Measurements from ENCODE around the gene ZNF341.
A peak's percentile ranks its signal among the peaks of the same experiment; 100 is the strongest.
"Not testable (repeated sequence)": the region's sequence is repeated elsewhere in the genome, so short reads cannot be mapped to it uniquely, and the experiment has no call there.

Gene ZNF341

DNA sequence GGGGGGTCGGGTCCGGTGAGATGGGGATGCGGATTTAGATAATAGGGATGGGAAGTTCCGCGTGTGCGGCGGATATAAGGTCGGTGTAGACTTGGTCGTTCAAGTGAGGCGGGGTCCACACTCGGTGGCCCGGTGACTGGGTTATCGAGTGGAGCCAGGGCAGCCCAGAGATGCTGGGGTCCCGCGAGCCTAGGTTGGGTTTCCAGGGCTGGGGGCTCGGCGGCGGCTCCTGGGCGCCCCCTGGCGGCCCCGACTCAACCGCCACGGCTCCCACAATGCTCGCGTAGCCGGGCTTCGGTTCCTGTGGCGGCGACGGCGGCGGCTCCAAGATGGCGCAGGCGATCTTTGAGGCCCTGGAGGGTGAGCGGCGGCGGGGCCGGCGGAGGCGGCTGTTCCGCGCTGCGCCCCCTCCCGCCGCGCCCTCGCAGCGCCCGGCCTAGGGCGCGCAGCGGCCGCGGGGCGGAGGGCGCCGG lies at the start of gene ZNF341:
Gene ZNF341, plus strand, starts transcription at position 304 of the 473 bp plus-strand sequence. Its CDS starts 26 bp downstream, at position 330.
- DNase-seq = peak; percentile 86 to 94

DNA sequence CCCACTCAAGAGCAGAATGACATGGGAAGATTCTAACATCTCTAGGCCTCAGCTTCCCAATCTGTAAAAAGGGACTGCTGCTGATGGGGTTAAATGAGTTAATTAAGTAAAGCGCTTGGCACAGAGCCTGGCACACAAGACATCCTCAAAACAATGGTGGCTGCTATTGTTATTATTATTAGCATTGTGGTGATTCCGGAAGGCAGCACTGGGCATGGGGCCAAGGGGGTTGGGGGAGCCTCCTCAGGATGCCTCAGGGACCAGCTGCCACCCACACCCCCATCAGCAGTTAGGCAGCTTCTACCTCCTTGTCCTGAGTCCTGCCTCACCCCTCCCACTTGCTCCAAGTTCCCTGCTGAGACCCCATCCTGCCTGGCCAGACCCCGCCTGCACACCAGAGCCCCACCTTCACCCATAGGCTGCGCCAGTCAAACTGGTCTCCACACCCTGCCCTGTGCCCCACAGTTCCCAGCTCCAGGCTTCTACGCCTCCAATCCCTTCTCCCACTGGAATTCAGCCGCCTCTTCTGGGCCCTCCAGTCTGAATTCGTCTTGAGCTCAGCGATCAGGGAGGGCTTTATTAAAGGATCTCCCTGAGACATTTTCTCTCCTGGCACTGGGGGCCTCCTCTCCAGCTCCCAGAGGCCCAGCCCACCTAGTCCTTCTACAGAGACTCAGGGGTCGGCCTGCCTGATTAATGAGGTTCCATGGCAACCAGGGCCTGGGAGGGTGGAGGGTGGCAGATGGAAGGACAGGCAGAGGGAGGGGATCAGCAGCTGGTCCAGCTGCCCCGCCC lies 47.1 kb upstream of the ZNF341 start:
- peak; percentile 92 to 98 for DNase-seq

GRCh38 chr20:33685328-33686099 lies 46.3 kb upstream of the ZNF341 start:
- DNase-seq = peak in 1 of 2 experiments; percentile 99

DNA sequence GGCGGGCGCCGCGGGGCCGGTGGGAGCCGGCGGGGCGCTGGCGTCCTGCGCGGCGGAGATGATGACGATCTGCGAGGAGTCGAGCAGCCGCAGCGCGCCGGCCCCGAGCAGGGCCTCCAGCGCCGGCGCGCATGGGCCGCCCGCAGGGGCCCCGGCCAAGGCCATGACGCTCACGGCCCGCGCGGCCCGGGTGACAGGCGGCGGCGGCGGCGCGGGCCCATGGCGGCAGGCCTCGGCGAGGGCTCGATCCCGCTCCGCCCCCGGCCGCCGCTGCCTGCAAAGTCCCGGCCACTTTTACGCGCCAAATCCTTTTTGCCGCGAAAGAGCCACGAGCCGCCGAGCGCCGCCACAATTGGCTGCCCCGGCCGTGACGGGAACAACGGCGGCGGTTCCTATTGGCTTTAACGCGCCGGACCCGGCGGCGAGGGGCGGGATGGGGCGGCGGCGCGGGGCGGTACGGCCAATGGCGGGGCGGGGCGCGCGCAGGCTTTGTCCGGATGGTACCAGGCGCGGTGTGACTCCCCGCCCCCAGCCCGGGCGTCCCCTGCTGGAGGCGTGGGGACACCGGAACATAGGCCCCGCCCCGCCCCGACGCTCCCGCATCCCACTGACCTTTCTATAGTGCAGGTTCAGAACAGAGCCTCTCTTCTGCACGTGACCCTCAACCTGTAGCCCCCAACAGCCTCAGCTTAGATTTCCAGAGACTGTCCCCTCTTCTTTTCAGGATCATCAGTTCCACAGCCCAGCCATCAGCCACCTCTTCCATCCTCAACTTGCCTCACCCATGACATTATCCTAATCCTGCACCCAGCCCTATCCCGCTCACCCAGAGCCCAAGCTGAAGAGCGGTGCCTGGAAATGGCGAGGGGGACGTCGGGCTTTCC lies 45.5 kb upstream of the ZNF341 start, which contains the start of gene E2F1:
Gene E2F1, minus strand, starts transcription at position 286 of the 884 bp plus-strand sequence. Its CDS starts 121 bp downstream, at position 165.
- peak; percentile 96 to 97 for DNase-seq

DNA sequence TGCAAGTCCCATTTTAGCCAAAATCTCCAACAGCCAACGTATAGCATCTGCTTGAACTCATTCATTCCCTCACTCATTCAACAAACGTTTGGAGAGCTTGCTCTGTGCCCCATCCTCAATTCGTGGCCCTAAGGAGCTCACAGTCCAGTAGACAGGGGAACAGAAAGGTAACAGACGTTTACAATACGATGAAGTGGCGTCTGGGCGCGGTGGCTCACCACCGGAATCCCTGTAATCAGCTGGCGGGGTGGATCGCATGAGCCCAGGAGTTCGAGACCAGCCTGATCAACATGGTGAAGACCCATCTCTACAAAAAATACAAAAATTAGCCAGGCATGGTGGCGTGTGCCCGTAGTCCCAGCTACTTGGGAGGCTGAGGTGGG lies 44.8 kb upstream of the ZNF341 start:
- DNase-seq = no peak

DNA sequence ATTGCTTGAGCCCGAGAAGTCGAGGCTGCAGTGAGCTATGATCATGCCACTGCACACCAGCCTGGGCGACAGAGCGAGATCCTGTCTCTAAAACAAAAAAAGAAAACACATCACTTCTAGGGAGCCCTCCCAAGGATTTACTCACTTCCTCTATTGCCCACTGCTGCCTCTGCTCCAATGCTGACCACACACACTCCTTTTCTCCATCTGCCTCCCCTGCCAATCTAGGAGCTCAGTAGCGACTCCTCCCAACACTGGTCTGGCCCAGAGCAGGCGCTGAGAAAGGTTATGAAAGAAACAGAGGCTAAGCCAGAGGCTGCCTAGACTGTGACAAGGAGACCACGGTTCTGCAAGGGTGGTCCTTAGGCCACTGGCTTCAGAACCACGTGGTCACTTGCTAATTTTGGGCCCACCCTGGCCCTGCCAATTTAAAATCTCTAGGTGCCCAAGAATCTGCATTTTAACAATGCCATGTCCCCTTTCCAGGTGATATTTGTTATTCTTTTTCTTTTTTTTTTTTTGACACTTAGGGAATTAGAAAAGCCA lies 44.4 kb upstream of the ZNF341 start:
- no peak for DNase-seq

DNA sequence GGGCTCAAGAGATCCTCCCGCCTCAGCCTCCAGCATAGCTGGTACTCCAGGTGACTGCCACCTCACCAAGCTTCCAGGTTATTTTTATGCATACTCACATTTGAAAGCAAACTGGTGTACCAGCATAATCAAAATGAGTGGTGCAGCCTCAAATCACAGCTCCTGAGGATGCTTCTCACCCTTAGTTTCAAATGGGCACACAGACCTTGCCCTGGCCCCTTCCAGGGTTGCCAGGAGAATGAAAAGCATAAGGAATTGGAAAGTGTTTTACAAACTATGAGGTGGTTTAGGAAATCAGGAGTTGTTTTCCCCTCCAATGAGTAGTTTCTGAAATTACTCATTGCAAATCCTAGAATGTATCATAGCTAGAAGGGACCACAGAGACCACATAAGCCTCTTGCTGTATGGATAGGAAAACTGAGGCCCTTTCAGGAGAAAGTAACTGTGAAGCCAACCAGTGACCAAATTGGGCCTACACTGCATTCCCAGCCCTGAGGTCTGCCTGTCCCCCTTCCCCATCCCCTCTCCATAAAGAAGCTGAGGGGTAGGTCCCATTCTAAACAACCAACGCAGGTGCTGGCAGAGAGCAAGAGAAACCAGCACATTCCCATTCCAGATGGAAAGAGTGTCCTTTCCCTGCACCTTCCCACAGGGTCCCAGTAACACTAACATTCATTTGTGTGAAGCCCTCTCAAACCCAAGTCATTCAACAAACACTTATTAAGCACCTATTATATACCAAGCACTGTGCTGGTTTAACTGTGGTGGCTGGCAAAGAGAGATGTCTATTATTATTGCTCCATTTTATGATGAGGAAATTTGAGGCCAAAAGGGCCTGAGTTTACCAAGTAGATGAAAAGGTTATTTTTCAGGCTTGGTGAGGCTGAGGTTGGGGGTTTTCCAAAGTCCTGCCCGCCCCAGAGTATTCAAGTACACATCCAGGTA lies 43.5 kb upstream of the ZNF341 start:
- DNase-seq = no peak

GRCh38 chr20:33688938-33689424 lies 42.8 kb upstream of the ZNF341 start:
- no peak for DNase-seq

GRCh38 chr20:33689493-33689892 lies 42.3 kb upstream of the ZNF341 start:
- DNase-seq = no peak

DNA sequence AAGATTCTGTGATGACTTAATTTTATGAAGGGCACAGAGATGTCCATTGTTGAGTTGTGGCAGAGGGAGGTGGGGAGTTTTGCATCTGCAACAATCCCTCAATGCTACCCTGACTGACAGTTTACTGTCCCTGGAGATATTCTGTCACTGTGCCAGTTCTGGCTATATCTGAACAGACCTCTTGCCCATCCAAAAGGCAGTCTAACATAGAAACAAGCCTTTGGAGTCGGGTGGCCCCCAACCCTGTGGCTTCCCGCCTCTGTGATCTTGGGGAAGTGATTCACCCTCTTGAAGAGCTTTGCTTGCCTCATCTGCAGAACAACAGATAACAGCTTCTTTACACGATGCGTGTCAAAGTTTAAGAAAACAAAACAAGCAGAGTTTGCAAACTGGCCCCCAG lies 41.8 kb upstream of the ZNF341 start:
- DNase-seq = no peak

DNA sequence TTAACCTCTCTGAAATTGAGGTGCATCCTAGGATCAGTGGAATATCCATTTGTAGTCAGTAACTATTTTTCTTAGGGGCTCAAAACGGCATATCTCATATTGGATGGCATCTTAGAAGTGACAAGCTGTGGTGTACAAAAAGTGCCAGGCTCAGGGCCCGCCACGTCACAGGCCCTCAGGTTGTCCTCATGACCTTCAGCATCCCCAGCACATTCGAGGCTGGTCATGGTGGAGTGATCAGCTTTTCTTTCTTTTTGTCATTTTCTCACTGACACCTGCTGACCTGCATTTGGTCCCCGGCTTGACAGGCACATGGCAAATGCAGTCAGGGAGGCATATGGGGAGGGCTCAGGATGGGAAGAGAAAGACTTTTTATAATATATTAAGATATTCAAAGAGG lies 38.5 kb upstream of the ZNF341 start:
- no peak for DNase-seq

DNA sequence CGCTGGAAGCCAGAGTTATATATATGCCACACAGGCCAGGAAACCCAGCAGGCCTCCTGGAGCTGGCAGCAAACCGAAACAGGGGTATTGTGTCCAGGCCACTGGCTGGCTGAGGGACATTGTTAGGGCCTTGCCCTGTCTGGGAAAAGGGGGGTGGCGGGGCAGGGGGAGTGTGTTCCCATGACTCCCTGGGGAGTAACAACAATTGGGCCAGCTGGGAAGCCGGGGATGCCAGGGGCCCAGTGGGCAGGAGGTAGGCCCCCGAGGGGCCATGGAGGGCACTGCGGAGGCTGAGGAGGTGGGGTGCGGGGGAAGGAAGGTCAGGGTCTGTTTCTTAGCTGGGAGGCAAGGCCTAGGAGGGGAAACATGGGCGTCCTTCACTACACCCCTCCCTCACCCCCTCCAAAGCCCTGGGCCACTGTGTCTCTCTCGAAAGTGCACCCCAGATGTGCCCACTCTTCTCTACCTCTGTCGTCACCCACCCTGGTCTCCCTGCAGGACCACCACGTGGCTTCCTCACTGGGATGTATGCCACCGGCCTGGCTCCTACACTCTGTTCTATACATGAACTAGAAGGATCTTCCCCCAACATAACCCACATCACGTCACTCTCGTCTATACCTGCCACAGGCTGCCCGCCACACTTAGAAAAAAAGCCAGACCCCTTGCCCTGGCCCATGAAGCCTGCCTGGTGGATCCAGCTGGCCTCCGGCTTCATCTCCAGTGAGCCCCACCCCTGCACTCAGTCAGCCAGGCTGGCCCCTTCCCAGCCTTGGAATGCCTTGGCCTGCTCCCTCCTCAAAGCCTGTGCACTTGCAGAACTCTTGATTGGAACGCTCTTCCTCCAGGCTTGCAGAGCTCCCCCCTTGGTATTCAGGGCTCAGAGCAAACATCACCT lies 37.8 kb upstream of the ZNF341 start:
- no peak for DNase-seq

GRCh38 chr20:33694639-33695012 lies 37.2 kb upstream of the ZNF341 start:
- DNase-seq = no peak

- DNase-seq = no peak
Observed at GRCh38 chr20:33696448-33696847, 35.3 kb upstream of the ZNF341 start.

- DNase-seq = no peak
Observed at GRCh38 chr20:33697129-33697528, 34.7 kb upstream of the ZNF341 start.

DNA sequence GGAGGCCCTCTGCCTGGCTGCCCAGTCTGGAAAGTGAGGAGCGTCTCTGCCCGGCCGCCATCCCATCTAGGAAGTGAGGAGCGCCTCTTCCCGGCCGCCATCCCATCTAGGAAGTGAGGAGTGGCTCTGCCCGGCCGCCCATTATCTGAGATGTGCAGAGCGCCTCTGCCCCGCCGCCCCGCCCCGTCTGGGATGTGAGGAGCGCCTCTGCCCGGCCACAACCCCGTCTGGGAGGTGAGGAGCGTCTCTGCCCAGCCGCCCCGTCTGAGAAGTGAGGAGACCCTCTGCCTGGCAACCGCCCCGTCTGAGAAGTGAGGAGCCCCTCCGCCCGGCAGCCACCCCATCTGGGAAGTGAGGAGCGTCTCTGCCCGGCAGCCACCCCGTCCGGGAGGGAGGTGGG lies 32.8 kb upstream of the ZNF341 start:
- DNase-seq = not testable (repeated sequence)

GRCh38 chr20:33700696-33701441 lies 30.9 kb upstream of the ZNF341 start:
- DNase-seq = not testable (repeated sequence)

- DNase-seq = no peak
Observed at GRCh38 chr20:33701629-33702450, 30.0 kb upstream of the ZNF341 start.
